ENCODE results near the gene SCGB2B2. TPM values are rescaled to one million over a fixed set of nuclear protein-coding genes. Genes with fewer than 3 reads are reported as not detected.
"Not testable (repeated sequence)": the region's sequence is repeated elsewhere in the genome, so short reads cannot be mapped to it uniquely, and the experiment has no call there.

SCGB2B2 gene
- total RNA-seq, 1 experiment from 2014 or later = 0.20 TPM

- POLR2A ChIA-PET = no interaction called here
- no peak overlapping the region for H3K27ac Mint-ChIP-seq
- ATAC-seq = no peak
- TF ChIP-seq ZNF423 (CRISPR knock-in tag; IDR thresholded peaks at IDR 0.05) = no peak
- no peak for TF ChIP-seq TP53 (CRISPR knock-in tag; IDR thresholded peaks at IDR 0.05)
- no peak for TF ChIP-seq ERG (CRISPR knock-in tag; IDR thresholded peaks at IDR 0.05)
- TF ChIP-seq SOX15 (CRISPR knock-in tag; IDR thresholded peaks at IDR 0.05) = no peak
- no peak for TF ChIP-seq MYBL2 (CRISPR knock-in tag; IDR thresholded peaks at IDR 0.05)
- DNase-seq (ENCODE audit: low spot score) = no peak
- peaks cover 7% of the 10 kb centered on the region for H3K27me3 Mint-ChIP-seq (ENCODE audit: low read depth)
- peaks cover 38% of the 10 kb centered on the region for H3K36me3 Mint-ChIP-seq
- CTCF ChIA-PET = no interaction called here
- H3K4me1 Mint-ChIP-seq = 0 out of 2 replicates have a peak, but pooled peaks cover under 1% of the 10 kb centered on the region
- H3K4me3 Mint-ChIP-seq = no peak overlapping the region
- peaks cover 35% of the 10 kb centered on the region for H3K9me3 Mint-ChIP-seq
Measured at GRCh38 chr19:34687348-34687747, 10.4 kb upstream of the SCGB2B2 start.

GRCh38 chr19:34686455-34686854, 9.5 kb upstream of the SCGB2B2 start:
- ChIA-PET POLR2A (no interaction called here), CTCF (no interaction called here)
- TF ChIP-seq ZNF121 (CRISPR knock-in tag; IDR thresholded peaks at IDR 0.05) = no peak
- TF ChIP-seq, protein P1, sequence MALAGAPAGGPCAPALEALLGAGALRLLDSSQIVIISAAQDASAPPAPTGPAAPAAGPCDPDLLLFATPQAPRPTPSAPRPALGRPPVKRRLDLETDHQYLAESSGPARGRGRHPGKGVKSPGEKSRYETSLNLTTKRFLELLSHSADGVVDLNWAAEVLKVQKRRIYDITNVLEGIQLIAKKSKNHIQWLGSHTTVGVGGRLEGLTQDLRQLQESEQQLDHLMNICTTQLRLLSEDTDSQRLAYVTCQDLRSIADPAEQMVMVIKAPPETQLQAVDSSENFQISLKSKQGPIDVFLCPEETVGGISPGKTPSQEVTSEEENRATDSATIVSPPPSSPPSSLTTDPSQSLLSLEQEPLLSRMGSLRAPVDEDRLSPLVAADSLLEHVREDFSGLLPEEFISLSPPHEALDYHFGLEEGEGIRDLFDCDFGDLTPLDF (CRISPR knock-in tag; IDR thresholded peaks at IDR 0.05) = no peak
- TF ChIP-seq ZBTB43 (CRISPR knock-in tag; IDR thresholded peaks at IDR 0.05) = no peak
- TF ChIP-seq FOXP1 (CRISPR knock-in tag; IDR thresholded peaks at IDR 0.05; ENCODE audit: borderline replicate concordance) = no peak
- TF ChIP-seq HMGA2 (CRISPR knock-in tag; IDR thresholded peaks at IDR 0.05) = no peak
- TF ChIP-seq, protein P2, sequence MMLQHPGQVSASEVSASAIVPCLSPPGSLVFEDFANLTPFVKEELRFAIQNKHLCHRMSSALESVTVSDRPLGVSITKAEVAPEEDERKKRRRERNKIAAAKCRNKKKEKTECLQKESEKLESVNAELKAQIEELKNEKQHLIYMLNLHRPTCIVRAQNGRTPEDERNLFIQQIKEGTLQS (CRISPR knock-in tag; conservative IDR thresholded peaks at IDR 0.05) = no peak
- TF ChIP-seq, protein P3, sequence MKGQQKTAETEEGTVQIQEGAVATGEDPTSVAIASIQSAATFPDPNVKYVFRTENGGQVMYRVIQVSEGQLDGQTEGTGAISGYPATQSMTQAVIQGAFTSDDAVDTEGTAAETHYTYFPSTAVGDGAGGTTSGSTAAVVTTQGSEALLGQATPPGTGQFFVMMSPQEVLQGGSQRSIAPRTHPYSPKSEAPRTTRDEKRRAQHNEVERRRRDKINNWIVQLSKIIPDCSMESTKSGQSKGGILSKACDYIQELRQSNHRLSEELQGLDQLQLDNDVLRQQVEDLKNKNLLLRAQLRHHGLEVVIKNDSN (CRISPR knock-in tag; IDR thresholded peaks at IDR 0.05) = no peak
- TF ChIP-seq ZNF263 (CRISPR knock-in tag; IDR thresholded peaks at IDR 0.05; ENCODE audit: low read depth) = no peak
- no peak for TF ChIP-seq TCF7 (CRISPR knock-in tag; IDR thresholded peaks at IDR 0.05; ENCODE audit: low read depth)
- TF ChIP-seq USF2 (CRISPR knock-in tag; IDR thresholded peaks at IDR 0.05) = no peak
- no peak overlapping the region for H3K27ac Mint-ChIP-seq
- no peak for ATAC-seq
- peaks cover 45% of the 10 kb centered on the region for H3K36me3 Mint-ChIP-seq
- no peaks in the 10 kb centered on the region for H3K4me1 Mint-ChIP-seq
- no peak overlapping the region for H3K4me3 Mint-ChIP-seq
- no peak for DNase-seq (ENCODE audit: low spot score)
- peaks cover 4% of the 10 kb centered on the region for H3K27me3 Mint-ChIP-seq (ENCODE audit: low read depth)
- peaks cover 35% of the 10 kb centered on the region for H3K9me3 Mint-ChIP-seq

DNA sequence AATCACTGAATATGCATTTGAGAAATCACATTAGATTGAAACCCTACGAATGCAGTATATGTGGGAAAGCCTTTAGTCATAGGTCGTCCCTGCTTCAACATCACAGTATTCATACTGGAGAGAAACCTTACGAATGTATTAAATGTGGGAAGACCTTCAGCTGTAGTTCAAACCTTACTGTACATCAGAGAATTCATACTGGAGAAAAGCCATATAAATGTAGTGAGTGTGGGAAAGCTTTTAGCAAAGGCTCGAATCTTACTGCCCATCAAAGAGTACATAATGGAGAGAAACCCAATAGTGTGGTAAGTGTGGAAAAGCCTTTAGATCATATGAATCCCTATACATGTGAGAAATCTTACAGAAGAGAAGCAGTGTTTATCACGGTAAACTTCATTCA, 8.3 kb upstream of the SCGB2B2 start:
- CTCF ChIA-PET; DNase-seq (ENCODE audit: low spot score); ATAC-seq; H3K27ac Mint-ChIP-seq; POLR2A ChIA-PET; H3K27me3 Mint-ChIP-seq (ENCODE audit: low read depth); H3K4me1 Mint-ChIP-seq; H3K4me3 Mint-ChIP-seq: not testable (repeated sequence)
- Mint-ChIP-seq H3K9me3 (peaks cover 35% of the 10 kb centered on the region), H3K36me3 (peaks cover 54% of the 10 kb centered on the region)

- Mint-ChIP-seq H3K36me3 (peaks cover 68% of the 10 kb centered on the region), H3K4me1 (peaks cover 15% of the 10 kb centered on the region), H3K9me3 (peaks cover 28% of the 10 kb centered on the region), H3K27me3 (ENCODE audit: low read depth) (peaks cover under 1% of the 10 kb centered on the region; the same call in 1 of the 2 replicates), H3K27ac (no peak overlapping the region), H3K4me3 (no peak overlapping the region)
- ChIA-PET CTCF (no interaction called here), POLR2A (no interaction called here)
- ATAC-seq (no peak), DNase-seq (ENCODE audit: low spot score) (no peak)
- TF ChIP-seq GRHL2 (CRISPR knock-in tag; IDR thresholded peaks at IDR 0.05; ENCODE audit: insufficient replicate concordance, severe bottlenecking) = no peak
- TF ChIP-seq, protein P3 (CRISPR knock-in tag; IDR thresholded peaks at IDR 0.05) = no peak
- TF ChIP-seq TEAD4 (CRISPR knock-in tag; IDR thresholded peaks at IDR 0.05) = no peak
- no peak for TF ChIP-seq USF2 (CRISPR knock-in tag; IDR thresholded peaks at IDR 0.05)
- TF ChIP-seq PRRX2 (CRISPR knock-in tag; IDR thresholded peaks at IDR 0.05) = no peak
- no peak for TF ChIP-seq ERG (CRISPR knock-in tag; IDR thresholded peaks at IDR 0.05)
- TF ChIP-seq NFATC4 (CRISPR knock-in tag; IDR thresholded peaks at IDR 0.05) = no peak
- TF ChIP-seq JAZF1 (CRISPR knock-in tag; IDR thresholded peaks at IDR 0.05) = no peak
Measured at GRCh38 chr19:34681478-34681877, 4.5 kb upstream of the SCGB2B2 start.
